Endometrial microvascular endothelial cells (primary cell): ENCODE data around the gene DENND5B. TPM values are rescaled to one million over a fixed set of nuclear protein-coding genes. Genes with fewer than 3 reads are reported as not detected.
"Not testable (repeated sequence)": the region's sequence is repeated elsewhere in the genome, so short reads cannot be mapped to it uniquely, and the experiment has no call there.

Source experiments
- in situ Hi-C: cut with HindIII; loops from 2 replicates; pipeline ENCODE4 v1.10.0; 2017; ENCODE audit warnings: low sequenced_read_pairs, low pct_unique_long_range_greater_than_20kb; ENCODE audit errors: inconsistent ontology term
- total RNA-seq: library from RNA; depleted of rRNA; stranded (reverse); fragments of >200 nt; gene quantifications from one replicate; pipeline ENCODE4 v1.2.3, GENCODE V29; 2015; ENCODE audit errors: inconsistent ontology term

DENND5B gene
- total RNA-seq, 1 donor from 2014 or later, result 16.4 TPM

DNA sequence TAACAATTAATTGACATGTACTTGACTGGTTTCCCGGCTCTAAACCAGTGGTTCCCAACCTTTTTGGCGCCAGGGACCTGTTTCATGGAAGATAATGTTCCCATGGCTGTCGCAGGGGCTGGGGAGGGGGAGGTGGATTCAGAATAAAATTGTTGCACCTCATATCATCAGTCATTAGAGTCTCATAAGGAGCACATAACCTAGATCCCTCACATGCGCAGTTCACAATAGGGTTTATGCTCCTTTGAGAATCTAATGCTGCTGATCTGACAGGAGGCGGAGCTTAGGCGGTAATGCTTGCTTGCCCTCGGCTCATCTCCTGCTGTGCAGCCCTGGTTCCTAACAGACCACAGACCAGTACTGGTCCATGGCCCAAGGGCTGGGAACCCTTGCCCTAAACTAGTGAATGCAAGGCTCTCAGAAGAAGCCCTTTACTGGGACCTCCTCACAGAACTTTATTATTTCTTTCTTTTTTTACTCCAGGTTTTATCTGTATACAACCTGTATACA lies 178.6 kb downstream of the DENND5B start:
- in situ Hi-C loops, result no loop called here

- in situ Hi-C loops, result no loop called here
These were observed 182.2 kb downstream of the DENND5B start for GRCh38 chr12:31408763-31409162.

DNA sequence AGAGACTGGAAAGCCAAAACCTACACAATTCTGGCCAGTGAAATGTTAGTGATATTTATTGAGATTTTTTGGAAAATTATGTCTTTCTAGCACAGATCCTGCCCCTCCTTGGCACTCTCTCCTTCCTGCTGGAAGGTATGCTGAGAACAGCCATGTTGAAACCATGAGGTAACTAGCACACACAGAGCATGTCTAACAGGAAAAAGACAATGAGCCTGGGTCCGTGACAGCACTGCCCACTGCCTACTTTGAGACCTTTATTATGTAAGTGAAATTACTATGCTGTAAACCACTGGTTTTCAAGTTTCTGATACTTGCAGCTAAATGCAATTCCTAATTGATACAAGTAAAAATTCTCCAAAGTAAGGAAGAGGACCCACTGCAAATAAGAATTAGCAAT lies 183.4 kb downstream of the DENND5B start:
- in situ Hi-C loops, result no loop called here

DNA sequence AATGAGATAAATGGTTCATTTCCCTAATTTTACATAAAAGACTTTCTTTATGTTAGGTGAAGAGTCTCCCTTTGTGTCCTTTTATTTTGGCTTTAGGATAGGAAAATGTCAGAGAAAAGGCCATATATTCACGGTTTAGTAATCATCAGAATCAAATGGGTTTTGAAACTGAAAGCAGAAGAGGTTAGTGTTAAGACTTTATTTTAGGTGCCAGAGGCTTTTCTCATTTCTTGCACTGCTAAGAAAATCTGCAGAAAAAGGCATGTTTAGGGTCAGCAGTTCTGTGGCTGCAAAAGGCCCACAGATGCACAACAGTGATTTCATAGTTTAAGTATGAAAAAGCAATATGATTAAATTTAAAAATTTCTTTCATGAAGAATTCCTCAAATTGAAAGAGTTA lies 184.6 kb downstream of the DENND5B start:
- in situ Hi-C loops, result no loop called here

DNA sequence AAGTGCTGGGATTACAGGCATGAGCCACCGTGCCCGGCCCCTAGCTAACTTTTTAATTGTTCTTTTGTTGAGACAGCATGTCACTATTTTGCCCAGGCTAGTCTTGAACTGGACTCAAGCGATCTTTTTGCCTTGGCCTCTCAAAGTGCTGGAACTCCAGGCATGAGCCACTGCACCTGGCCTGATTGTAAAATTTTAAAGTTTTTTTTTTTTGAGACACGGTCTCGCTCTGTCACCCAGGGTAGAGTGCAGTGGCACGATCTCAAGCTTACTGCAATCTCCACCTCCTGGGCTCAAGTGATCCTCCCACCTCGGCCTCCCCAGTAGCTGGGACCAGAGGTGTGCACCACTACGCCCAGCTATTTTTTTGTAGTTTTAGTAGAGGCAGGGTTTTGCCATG lies 185.9 kb downstream of the DENND5B start:
- in situ Hi-C loops, result no loop called here

DNA sequence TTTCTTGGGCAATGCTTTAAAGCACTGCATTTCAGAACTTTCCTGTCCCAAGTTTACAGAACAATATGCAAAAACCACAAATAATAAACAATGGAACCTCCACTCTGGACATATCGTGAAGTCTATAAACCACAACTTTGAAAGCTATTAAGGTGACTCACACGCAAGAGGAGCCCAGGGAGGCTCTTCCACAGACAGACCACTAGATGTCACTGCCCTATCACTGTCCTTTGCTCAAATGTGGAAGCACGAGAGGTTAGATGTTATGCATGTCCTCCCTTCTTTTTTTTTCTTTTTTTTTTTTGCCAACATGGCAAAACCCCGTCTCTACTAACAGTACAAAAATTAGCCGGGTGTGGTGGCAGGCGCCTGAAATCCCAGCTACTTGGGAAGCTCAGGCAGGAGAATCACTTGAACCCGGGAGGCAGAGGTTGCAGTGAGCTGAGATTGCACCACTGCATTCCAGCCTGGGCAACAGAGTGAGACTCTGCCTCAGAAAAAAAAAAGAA lies 187.8 kb downstream of the DENND5B start:
- in situ Hi-C loops, result not testable (repeated sequence)

GRCh38 chr12:31393004-31393550 lies 197.9 kb downstream of the DENND5B start:
- in situ Hi-C loops, result no loop called here

DNA sequence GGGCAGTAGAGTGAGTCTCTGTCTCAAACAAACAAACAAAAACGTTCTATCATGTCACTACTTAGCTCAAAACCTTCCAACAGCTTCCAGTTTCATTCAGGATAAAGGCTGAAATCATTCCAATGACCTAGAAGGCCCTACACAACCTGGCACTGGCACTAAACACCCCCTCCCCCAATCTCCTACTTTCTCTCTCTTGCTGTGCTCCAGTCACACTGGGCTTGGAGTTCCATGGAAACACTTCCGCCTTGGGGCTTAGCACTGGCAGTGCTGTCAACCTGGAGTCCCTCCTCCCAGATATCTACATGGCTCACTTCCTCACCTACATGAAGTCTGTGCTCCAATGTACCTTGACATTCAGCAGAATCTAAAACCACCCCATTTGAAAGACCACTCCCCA lies 199.9 kb downstream of the DENND5B start:
- in situ Hi-C loops, result no loop called here

- in situ Hi-C loops, result no loop called here
These were observed 202.2 kb downstream of the DENND5B start for GRCh38 chr12:31388713-31389112.

DNA sequence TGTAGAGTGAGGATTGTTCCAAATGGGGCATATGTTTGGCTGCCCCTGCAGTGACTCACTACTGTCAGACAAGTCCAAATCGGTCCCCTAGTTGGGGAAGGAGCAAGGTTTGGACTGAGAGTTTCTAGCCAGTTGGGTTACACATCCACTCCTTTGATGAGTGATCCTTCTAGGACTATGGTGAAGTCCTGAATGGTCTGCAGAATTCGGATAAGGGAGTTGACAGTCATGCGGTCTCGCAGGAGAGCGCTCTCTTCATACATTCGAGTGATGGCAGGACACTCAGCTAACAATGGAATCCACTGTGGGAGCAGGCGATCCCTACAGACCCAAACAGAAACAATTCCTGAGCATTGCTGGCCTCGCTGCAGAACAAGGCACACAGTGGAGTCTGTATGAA lies 203.5 kb downstream of the DENND5B start:
- in situ Hi-C loops, result no loop called here

- in situ Hi-C loops, result no loop called here
These were observed 203.9 kb downstream of the DENND5B start for GRCh38 chr12:31387011-31387410.

GRCh38 chr12:31386364-31386777 lies 204.6 kb downstream of the DENND5B start:
- in situ Hi-C loops, result no loop called here

- in situ Hi-C loops, result not testable (repeated sequence)
These were observed 213.7 kb downstream of the DENND5B start for GRCh38 chr12:31377210-31377609.

- in situ Hi-C loops, result not testable (repeated sequence)
These were observed 215.5 kb downstream of the DENND5B start for GRCh38 chr12:31375422-31375821.

DNA sequence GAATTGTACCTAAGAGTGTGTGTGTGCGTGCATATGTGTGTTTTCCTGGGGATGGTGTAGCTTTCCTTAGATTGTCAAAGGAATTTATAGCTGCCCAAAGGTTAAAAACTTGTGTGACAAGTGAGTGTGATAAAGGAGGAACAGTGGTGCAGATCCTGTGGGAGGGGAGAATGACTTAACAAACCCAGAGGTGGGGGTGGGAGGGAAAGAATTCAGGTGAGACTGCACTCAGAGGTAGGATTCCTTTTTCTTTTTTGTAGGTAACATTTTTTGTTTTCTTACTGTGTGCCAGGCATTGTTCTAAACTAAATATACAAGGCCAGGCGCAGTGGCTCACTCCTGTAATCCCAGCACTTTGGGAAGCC lies 219.7 kb downstream of the DENND5B start:
- in situ Hi-C loops, result no loop called here

GRCh38 chr12:31370531-31371255 lies 220.2 kb downstream of the DENND5B start:
- in situ Hi-C loops, result no loop called here

DNA sequence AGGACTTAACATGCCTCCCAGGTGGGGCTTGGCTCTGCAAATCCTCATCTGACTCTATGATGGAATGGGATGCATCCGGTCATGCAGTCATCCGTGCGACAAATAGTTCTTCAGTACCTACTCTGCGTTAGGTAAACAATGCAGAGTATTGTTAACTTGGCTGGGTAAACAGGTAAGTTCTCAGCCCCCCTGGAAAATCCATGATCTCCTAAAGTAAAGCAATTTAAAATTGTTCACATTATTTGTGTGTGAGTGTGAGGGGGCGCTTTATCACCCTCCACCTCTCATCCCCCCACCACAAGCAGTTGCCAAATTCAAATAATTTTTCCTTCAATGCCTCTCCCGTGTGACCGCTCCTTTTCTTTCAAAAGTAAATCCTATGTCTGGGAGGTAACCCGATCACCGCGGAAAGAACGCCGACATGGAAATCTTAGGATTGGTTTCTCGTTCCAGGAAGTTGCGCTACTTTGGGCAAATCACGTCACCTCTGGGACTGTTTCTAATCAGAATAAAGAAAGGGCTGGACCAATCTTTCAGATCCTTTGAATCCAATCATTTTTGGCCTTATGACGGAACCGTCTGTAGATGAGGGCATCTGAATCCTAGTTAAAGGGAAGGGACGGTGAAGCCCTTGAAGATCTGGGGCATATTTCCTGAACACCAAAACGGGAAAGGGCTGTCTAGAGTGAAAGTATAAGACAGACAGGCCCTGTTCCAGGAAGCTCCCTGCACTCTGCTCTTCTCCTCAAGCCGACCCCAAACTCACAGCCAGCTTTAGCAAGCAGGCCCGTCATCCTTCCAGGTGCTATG lies 221.0 kb downstream of the DENND5B start:
- in situ Hi-C loops, result no loop called here

- in situ Hi-C loops, result no loop called here
These were observed 222.1 kb downstream of the DENND5B start for GRCh38 chr12:31368666-31369361.

DNA sequence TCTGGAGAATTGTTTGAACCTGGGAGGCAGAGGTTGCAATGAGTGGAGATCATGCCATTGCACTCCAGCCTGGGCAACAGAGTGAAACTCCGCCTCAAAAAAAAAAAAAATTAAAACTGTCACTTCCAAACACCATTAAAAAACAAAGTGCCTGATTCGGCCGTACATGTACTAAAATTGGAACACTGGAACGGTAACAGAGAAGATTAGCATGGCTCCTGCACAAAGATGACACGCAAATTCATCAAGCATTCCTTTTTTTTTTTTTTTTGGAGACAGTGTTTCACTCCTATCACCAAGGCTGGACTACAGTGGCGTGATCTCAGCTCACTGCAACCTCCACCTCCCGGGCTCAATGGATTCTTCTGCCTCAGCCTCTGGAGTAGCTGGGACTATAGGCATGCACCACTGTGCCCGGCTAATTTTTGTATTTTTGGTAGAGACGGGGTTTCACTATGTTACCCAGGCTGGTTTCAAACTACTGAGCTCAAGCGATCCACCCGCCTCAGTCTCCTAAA lies 224.8 kb downstream of the DENND5B start:
- in situ Hi-C loops, result no loop called here
